GM19463 (cell line): ENCODE data around the gene OSBPL3.
"Not testable (repeated sequence)": the region's sequence is repeated elsewhere in the genome, so short reads cannot be mapped to it uniquely, and the experiment has no call there.

ENCODE experiments used
- ATAC-seq: cut with Tn5 transposase; IDR thresholded peaks from one replicate; pipeline ENCODE4 v1.9.1; 2021; ENCODE audit warnings: mild to moderate bottlenecking, moderate library complexity; ENCODE audit not compliant: unreplicated experiment

OSBPL3 gene

DNA sequence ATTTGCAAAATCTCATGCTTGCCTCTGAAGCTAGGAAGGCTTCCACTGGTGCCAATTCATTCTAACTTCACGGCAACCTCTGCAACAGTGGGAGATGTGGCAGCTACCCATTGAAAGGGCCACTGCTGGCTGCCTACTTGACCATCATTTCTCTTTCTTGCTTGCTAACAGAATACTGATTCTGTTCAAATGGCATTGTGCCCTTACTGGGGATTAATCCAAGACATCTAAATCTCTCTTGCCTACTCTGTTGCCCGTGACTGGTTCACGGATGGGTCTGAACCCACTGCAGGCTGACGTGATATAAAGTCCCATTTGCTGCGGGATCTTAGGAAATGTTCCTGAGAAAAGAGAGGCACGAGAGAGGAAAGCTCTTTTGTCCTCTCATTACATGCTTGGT lies 171.5 kb downstream of the OSBPL3 start:
- no peak for ATAC-seq

DNA sequence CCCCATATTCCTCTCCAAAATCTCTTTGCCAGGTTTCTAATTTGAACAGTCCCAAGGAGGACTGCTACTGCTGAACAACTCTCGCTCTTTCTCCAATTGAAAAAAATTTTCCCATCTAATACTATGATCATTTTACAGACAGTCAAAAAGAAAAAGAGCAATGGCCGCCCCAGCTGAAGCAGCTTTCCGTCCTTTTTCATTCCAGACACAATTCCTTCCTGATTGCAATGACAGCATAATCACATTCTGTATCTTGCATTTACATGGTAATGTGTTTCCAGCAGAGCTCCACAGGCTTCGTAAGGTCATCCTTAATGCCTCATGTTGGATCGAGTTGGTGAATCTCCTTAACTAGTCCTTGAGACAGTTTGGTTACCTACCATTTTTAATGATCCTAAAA lies 177.7 kb downstream of the OSBPL3 start:
- ATAC-seq, result no peak

DNA sequence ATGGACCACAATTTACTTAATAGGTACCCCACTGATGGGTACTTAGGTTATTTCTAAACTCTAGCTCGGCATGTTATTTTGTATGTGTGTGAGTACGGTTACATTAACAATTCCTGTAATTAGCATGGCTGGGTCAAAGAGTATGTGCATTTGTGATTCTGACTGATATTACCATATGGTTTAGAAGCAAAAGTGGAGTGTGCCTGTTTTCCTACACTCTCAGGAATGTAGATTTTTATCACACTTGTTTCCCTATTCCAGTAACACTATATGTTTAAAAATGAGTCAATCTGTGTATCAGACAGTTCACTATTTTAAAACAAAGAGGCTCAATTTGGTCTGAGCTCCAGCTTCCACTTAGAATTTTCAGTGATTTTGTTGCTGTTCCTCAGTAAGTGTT lies 178.1 kb downstream of the OSBPL3 start:
- no peak for ATAC-seq

DNA sequence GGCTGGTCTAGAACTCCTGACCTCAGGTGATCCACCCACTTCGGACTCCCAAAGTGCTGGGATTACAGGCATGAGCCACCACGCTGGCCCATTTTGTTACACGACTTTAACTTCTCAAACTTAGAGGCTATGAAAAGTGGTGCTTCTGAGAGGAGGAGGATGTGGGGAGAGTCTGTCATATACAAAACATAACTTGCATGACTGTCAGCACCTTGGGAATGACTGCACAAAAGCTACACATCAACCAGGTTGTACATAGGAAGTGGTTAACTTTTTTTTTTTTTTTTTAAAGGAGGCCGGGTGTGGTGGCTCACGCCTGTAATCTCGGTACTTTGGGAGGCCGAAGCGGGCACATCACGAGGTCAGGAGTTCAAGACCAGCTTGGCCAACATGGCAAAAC lies 179.3 kb downstream of the OSBPL3 start:
- ATAC-seq, result no peak

DNA sequence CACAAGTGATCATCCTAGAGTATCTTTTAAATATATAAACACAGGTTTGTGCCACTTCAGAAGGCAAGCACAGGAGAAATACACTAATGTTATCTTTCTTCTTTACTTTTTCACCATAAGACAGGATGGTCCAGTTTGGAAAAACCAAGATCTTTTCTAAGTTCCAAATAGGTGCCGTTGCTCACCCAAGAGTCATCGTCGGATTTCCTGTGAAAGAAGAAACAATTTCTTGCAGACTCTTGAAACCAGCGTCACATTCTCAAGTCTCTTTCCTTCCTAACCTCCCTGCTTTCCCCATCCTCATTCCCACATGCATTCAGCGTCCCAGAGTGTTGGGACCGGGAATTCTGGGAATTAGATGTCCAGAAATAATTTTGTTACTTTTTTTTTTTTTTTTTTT lies 179.9 kb downstream of the OSBPL3 start:
- ATAC-seq, result no peak

DNA sequence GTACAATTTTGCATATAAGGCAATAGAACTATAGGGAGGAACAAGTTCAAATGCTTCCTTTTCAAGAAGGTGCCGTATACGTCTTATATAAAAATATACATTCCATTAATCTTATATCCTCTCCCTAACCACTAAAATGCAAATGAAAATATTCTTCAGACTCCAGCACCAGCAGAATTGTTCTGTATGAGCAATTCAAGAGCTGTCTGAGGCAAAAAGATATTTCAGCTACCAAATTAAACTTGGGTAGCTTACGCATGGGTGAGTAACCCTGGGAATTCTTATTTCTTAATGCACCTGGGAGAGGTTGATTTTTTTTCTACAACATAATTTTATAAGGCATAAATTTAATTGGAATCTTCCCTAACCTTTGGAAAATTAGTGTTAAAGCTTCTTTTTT lies 180.5 kb downstream of the OSBPL3 start:
- ATAC-seq, result no peak

DNA sequence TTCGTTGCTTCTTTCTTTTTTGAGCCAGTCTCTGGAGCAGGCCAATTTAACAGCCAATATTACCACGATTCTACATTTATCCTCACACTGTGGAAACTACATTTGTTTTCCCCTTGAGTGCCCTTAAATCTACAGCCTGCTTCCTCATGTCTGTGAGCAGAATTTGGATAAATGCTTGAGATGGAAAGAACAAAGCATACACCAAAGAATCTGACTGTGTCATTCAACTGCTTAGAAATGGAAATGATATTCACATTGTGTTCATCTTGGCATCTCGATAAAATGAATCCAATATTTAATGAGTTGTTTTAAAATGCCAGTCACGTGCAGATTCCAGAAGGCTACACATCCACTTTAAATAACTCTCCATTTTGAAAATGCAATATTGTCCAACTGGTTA lies 181.7 kb downstream of the OSBPL3 start:
- ATAC-seq, result no peak

DNA sequence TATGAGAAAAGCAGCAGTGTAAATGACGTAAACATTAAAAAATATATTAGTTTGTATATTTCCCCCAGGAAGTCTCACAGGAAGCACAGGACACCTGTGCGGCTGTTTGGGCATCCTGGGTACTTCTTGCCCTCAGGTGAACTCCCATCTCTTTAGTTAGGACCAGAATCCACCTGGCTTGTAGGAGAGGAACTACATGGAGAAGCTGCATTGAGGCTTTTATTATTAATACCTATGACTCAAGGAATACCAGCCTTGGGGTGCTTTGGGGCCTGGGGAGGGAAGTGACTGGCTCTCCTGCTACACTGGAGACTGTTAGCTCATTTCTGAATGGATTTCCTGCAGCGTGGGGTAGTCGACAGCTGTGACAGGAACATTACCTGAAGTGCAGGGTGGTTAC lies 182.7 kb downstream of the OSBPL3 start:
- ATAC-seq, result no peak

DNA sequence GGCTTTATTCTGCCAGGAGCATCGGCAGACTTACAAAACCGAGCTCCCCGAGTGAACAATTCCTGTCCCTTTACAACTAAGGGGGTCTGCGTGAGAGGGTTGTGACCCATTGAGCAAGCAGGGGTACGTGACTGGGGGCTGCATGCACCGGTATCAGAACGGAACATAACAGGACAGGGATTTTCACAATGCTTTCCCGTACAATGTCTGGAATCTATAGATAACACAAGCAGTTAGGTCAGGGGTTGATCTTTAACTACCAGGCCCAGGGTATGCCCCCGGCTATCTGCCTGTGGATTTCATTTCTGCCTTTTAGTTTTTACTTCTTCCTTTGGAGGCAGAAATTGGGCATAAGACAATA lies 184.6 kb downstream of the OSBPL3 start:
- ATAC-seq, result no peak

DNA sequence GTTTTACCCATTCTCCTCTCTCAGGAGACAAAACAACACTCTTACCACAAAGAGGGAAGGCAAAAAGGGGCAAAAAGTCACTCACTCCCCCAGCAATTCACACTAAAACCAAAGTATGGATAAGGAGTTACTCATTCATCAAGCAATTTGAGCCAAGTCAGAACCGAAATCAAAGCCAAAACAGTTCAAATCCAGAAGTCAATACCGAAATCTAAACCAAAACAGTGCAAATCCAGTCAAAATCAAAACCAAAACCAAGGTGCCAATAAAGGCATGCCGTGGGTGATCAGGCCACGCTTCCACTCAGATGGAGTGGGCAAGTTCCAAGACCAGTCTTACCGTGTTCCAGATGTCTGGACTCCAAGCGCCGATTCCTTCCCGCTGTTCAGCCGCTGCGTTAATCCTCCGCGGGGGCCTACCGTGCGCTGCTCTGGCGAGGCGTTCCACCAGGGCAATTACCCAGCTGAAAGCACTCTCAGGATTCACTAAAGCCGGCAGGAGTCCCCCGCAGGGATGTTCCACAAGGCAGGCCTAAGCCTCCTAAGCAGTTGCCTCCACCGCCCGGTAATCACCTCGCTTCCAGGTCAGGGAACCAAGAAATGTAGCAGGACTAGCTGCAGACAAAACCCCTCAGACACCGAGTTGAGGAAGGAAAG lies 185.1 kb downstream of the OSBPL3 start:
- not testable (repeated sequence) for ATAC-seq

DNA sequence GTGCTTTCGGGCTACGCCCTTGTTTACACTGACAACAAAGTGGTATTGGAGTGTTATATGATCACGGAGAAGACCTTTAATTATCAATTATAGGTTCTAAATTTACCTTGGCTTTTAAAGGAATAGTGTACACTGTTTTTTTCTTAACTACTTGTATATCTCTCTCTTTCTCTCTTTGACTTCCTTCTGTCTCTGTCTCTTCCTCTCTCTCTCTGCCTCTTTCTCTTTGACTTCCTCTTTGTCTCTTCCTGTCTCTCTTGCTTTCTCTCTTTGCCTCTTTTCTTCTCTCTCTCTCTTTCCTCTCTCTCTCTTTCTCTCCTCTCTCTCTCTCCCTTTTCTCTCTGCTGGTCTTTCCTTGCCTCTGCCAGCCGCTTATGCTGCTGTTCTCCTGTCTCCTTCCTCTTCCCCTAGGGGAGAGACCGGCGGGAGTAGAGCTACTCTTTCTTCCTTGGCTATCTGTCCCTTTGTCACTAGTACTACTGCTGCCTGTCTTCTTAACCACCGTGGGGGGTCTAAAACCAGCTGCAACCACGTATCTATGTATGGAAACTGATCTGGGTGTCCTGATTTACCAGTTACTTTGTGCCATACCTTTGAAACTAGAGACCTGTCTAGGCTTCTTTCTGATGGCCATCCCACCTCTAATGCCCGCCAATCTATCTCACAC lies 185.9 kb downstream of the OSBPL3 start:
- ATAC-seq, result no peak

DNA sequence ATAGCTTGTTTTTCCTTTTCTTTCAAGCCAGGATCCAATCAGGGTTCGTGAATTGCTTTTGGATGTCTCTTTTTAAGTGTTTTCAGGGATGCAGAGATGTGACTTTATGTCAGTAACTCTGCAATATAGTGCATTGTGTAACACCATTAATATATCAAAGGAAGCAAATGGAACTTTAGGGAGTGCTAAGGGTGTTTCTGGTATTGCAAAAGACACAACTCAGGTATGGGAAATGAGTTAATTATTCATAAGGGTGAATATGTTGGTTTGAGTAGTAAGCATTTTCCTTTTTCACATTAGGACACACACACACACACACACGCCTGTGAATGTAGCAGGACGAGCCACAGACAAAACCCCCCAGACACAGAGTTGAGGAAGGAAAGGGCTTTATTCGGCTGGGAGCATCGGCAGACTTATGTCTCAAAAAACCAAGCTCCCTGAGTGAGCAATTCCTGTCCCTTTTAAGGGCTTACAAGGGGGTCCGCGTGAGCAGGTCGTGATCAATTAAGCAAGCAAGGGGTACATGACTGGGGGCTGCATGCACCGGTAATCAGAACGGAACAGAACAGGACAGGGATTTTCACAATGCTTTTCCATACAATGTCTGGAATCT lies 190.9 kb downstream of the OSBPL3 start:
- ATAC-seq, result no peak

DNA sequence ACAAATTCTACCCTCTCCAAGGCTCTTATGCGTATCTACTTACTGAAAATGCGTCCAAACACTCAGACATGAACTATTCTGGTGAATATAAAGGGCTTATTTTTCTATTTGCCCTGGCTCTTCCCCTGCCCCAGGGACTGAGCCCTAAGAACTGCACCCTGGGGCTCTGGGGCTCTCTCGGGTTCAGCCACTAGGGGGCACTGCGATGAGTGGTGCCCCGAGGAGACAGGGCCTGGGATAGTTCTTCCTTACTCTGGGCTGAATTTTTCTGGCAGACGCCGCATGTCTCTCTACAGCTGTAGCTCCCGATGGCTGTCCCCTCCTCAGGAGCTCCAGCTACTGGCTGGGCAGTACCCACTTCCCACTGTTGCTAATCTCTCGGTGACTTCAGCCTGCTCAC lies 191.9 kb downstream of the OSBPL3 start:
- no peak for ATAC-seq

DNA sequence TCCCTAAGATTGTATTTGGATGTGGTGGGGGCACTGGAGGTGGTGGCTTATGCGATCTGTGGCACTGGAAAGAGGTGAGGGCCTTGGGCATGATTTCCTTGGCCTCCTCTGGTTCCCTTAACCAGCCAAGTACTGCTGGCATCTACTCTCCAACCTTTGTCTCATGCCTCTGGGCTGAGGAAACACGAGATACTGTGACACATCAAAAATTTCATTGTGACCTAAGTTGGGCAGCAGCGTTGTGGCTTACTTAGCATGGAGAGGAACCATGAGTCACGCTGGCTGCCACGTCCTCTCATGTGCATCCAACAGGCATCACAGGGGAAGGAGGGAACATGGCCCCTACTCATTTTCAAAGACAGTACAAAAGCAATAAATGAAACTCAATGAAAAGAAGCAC lies 193.0 kb downstream of the OSBPL3 start:
- peak; percentile 44 for ATAC-seq

DNA sequence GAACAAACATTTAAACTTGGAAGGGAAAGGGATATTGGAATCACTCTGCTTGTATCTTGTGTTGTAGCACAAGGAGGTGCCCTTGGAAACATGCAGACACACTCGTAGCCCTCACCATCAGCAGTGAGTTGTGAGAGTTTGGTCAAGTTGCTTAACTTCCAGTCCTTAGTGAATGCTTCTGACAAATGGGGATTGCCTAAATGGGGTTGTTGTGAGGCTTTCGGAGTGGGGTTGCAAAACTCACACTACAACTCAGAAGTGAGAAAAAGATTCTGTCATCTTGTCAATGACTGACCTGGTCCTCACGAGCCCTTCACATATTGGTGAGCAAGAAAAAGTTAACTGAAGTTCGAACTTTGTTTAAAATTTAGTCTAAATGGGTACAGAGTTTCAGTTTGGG lies 193.7 kb downstream of the OSBPL3 start:
- ATAC-seq, result no peak

DNA sequence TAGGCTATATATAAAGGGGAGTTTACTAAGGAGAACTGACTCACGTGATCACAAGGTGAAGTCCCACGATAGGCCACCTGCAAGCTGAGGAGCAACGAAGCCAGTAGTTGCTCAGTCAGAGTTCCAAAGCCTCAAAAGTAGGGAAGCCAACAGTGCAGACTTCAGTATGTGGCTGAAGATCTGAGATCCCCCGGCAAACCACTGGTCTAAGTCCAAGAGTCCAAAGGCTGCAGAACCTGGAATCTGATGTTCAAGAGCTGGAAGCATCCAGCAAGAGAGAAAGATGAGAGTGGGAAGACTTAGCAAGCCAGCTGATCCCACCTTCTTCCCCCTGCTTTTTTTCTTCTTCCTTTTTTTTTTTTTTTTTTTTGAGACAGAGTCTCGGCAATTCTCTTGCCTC lies 195.7 kb downstream of the OSBPL3 start:
- no peak for ATAC-seq

DNA sequence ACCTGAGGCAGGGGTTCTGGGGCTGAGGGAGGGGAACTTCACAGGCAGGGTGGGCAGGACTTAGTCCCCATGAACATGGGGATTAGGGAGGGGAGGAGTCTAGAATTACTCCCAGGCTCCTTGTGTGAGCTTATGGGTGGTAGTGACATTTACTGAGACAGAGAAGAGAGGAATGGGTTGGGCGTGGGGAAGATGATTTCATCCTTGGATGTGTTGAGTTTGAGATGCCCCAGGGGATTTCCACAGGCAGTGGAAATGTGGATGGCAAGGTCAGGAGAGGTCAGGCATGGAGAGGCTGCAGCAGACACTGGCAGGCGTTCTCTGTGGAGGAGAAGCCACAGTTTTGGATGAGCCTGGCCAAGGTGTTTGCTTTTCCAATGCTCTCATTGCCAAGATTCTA lies 196.3 kb downstream of the OSBPL3 start:
- ATAC-seq, result no peak

DNA sequence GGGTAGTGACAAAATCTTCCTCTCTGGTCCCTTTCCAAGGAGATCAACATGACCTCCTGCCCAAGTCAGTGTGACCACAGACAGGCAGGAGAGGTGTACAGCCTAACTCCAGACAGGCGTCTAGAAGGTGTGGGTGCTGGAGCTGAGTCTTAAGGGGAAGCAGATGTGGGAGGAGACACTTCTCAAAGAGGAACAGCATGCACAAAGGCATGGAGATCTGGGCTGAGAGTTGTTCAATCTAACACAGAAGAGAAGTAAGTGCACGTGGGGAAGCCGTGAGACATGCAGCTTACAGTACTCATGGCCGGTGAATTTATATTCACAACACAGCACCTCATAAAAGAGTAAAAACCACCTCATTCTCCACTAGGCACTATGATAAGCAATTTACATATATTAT lies 198.9 kb downstream of the OSBPL3 start:
- ATAC-seq, result no peak

DNA sequence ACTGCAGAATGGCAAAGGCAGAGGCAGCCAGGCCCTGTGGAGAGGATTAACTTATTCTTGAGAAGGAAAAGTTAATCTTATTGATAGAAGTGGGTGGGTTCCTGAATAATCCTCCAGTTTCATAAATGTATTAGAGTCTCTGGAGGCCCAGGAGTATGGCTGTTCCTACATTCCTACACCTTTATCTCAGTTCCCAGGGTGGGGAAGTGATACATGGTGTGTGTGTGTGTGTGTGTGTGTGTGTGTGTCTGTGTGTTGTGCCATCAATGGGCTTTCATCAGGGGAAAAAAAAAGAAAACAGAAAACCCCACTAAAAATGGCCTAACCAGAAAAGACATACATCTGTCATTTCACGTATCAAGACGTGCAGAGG lies 200.7 kb downstream of the OSBPL3 start:
- ATAC-seq, result no peak

DNA sequence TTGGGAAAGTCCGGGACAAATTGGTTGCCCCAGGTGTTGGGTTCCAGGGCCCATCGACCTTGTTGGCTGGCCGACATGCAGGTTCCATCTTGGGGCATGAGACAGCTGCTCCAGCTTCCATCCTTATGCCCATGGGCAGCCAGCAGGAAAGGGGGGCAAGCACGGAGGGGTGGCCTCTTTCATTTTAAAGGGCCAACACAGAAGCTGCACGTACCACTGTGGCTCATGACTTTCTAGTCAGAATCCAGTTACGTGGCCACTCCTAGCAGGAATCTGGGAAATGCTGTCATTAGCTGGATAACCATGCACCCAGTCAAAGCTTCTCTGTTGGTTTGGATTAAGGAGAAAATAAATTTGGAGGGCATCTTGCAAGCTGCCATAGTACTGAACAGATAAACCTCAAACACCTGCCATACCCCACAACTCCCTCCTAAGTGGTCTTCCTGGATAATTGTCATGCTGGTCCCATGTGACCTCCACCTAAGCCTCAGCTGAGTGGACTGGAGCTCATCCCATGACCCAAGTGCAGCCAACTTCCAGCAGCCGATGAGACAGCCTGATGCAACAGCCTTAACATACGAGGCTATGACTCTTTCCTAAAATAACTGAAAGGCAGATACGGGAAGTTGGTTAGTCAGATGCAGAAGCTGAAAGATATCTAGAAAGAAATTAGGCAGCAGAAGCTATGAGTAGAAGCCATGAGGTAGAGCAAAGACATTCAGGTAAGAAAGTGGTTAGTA lies 201.3 kb downstream of the OSBPL3 start:
- ATAC-seq, result peak; percentile 47

DNA sequence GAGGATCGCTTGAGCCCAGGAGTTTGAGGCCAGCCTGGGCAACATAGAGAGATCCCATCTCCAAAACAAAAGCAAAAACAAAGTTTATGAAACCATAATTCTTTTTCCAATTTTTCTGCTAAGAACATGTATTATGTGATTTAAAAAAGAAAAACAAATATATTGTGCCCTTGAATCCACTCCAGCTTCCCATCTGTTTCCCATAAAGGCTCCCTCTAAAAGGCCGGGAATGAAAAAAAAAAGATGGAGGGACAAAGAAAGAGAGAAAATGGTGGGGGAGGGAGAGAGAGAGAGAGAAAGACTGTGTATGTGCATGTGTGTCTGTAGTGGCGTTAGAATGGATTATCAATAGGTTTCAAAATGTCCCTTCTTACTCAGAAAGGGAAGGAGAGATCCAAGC lies 202.2 kb downstream of the OSBPL3 start:
- no peak for ATAC-seq

DNA sequence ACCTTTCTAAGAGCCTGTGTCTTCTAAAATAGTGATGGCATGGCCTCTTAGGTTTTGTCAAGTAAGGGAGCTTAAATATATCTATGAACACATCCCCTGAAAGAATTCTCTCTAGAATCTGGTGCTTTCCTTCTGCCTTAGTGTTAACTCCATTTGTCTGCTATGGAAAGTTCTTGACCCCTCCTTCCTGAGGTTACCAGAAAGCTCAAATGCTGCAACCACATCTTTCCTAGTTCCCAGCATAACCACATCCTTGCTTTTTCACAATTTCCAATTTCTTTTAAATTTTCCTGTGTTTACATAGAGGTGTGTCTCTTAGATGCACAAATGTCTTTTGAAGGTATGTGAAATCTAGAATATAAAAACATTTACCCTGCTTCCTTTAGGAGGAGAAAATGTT lies 206.3 kb downstream of the OSBPL3 start:
- ATAC-seq, result no peak
